Skeletal muscle satellite cell (primary cell): ENCODE data around the gene C16orf87.

Experiments
- H3K27me3 ChIP-seq: 2 replicates; pipeline ENCODE4 v1.7.0; 2013; ENCODE audit warnings: low read length; ENCODE audit not compliant: control insufficient read depth, insufficient read depth
- H3K36me3 ChIP-seq: 2 replicates; pipeline ENCODE4 v1.7.0; 2013; ENCODE audit warnings: mild to moderate bottlenecking, control low read depth, low read length; ENCODE audit not compliant: insufficient read depth
- H3K4me1 ChIP-seq: 2 replicates; pipeline ENCODE4 v1.7.0; 2013; ENCODE audit warnings: low read length; ENCODE audit not compliant: control insufficient read depth, insufficient read depth
- H3K4me2 ChIP-seq: 2 replicates; pipeline ENCODE4 v1.7.0; 2013; ENCODE audit warnings: mild to moderate bottlenecking, low read length
- H3K4me3 ChIP-seq: 2 replicates; pipeline ENCODE4 v1.7.0; 2013; ENCODE audit warnings: low read length
- H3K9ac ChIP-seq: 2 replicates; pipeline ENCODE4 v1.7.0; 2013; ENCODE audit warnings: mild to moderate bottlenecking, low read depth, low read length, moderate library complexity
- H3K9me3 ChIP-seq: replicated peaks from 2 replicates; pipeline ENCODE4 v1.7.0; 2013; ENCODE audit warnings: mild to moderate bottlenecking, control low read depth, low read length

C16orf87 gene

DNA sequence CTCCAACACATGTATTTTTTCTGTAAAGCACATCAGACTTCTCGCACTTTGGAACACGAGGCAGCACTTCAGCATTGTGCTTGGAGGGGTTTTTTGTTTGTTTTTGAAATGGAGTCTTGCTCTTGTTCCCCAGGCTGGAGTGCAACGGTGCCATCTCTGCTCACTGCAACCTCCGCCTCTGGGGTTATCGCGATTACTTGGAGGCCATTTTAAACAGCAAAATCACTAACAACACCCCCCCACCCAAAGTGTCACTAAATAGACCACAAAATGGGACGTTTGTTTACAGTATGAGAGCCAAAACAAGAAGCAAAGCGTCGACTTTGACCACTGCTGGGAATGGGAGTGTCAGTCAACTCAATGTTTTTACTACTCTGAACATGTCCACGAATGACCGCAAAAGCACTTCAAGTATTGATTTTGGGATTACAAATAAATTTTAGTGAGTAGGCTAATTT lies 9.0 kb upstream of the C16orf87 start:
- Histone ChIP-seq H3K9me3 (no peaks in the 10 kb centered on the region), H3K27me3 (peaks cover 7% of the 10 kb centered on the region), H3K36me3 (no peaks in the 10 kb centered on the region), H3K4me1 (no peaks in the 10 kb centered on the region), H3K9ac (no peak overlapping the region), H3K4me3 (no peak overlapping the region), H3K4me2 (no peak overlapping the region)

DNA sequence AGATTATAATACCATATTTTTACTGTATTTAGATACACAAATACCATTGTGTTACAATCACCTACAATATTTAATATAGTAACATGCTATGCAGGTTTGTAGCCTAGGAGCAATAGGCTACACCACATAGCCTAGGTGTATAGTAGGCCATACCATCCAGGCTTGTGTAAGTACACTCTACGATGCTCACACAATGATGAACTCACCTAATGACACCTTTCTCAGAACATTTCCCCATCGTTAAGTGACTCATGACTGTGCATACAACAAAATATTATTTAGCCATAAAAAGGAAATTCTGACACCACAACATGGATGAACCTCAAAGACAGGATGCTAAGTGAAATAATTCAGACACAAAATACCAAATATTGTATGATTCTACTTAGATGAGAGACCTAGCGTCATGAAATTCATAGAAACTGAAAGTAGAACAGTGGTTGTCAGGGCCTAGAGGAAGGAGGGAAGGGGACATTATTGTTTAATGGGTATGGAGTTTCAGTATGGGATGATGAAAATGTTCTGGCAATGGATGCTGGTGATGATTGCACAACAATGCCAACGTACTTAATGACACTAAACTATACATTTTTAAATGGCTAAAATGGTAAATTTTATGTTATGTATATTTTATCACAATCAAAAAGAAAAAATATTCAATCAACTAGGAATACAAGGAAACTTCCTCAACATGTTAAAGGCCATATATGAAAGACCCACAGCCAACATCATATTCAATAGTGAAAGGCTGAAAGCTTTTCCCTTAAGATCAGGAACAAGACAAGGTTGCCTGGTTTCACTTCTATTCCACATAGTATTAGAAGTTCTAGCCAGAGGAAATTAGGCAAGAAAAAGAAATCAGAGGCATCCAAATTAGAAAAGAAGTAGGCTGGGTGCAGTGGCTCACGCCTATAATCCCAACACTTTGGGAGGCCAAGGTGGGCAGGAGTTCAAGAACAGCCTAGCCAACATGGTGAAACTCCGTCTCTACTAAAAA lies 5.9 kb upstream of the C16orf87 start:
- H3K36me3 ChIP-seq, result no peaks in the 10 kb centered on the region
- no peaks in the 10 kb centered on the region for H3K9me3 ChIP-seq

DNA sequence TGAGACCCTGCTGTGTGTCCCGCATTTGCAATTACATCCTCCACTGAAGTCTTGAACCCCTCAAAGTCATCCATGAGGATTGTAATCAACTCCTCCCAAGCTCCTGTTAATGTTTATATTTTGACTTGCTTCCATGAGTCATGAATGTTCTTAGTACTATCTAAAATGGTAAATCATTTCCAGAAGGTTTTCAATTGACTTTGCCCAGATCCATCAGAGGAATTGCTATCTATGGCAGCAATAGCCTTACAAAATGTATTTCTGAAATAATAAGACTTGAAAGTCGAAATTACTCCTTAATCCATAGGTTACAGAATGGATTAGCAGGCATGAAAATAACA lies 2.5 kb upstream of the C16orf87 start:
- no peaks in the 10 kb centered on the region for H3K36me3 ChIP-seq
- H3K4me2 ChIP-seq, result no peak overlapping the region
- H3K9me3 ChIP-seq, result no peaks in the 10 kb centered on the region
- H3K9ac ChIP-seq, result no peak overlapping the region
- H3K4me3 ChIP-seq, result no peak overlapping the region
- peaks cover 5% of the 10 kb centered on the region for H3K4me1 ChIP-seq
- no peaks in the 10 kb centered on the region for H3K27me3 ChIP-seq

More for the DNA sequence above, 5.9 kb upstream of the C16orf87 start:
- Histone ChIP-seq H3K4me3 (no peak overlapping the region), H3K27me3 (no peaks in the 10 kb centered on the region), H3K4me1 (no peaks in the 10 kb centered on the region), H3K4me2 (no peak overlapping the region), H3K9ac (no peak overlapping the region)

DNA sequence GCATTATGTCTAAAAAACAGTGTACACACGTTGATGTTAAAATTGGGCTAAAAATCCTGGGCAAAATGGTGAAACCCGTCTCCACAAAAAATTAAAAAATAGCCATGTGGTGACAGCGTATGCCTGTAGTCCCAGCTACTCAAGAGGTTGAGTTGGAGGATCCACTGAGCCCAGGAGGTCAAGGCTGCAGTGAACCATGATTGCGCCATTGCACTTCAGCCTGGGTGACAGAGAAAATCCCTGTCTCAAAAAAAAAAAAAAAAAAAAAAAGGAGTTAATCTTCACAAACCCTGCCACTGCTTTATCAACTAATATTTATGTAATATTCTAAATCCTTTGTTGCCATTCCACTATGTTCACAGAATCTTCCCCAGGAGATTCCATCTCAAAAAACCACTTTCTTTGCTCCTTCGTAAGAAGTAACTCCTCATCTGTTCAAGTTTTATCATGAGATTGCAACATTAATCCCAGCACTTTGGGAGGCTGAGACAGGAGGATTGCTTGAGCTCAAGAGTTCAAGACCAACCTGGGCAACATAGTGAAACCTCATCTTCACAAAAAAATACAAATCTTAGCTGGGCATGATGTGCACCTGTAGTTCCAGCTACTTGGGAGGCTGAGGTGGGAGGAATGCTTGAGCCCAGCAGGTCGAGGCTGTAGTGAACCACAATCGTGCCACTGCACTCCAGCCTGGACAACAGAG lies 1.9 kb upstream of the C16orf87 start:
- H3K9ac ChIP-seq, result no peak overlapping the region
- no peaks in the 10 kb centered on the region for H3K36me3 ChIP-seq
- no peak overlapping the region for H3K4me3 ChIP-seq
- H3K4me2 ChIP-seq, result no peak overlapping the region
- no peaks in the 10 kb centered on the region for H3K27me3 ChIP-seq
- H3K9me3 ChIP-seq, result no peaks in the 10 kb centered on the region
- peaks cover 5% of the 10 kb centered on the region for H3K4me1 ChIP-seq

DNA sequence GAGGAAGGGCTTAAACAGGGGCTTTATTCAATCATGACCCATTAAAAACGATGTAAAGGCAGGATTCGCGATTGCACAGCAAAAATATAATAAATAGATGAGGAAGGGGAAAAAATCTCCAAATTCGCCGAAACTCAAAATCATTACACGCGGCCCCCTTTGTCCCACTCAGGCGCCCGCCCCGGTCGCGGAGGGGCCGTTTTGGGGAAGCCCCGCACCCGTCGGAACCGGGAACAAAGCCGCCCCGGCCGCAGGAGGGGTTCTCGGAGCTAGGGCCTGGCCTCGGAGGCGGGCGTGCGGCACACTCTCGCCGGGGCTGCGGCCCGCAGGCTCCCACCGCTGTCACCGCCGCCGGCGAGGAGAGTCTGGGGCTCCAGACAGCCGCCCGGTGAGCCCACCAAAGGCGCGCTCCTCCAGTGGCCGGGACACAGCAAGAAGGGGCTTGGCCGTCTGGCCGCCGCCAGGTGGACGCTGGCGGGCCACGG lies 521 bp downstream of the C16orf87 start:
- peak overlapping the region; percentile 85 for H3K4me2 ChIP-seq
- H3K27me3 ChIP-seq, result no peaks in the 10 kb centered on the region
- peak overlapping the region; percentile 92 for H3K4me3 ChIP-seq
- no peaks in the 10 kb centered on the region for H3K9me3 ChIP-seq
- H3K36me3 ChIP-seq, result no peaks in the 10 kb centered on the region
- peaks cover 15% of the 10 kb centered on the region for H3K4me1 ChIP-seq
- peak overlapping the region; percentile 94 for H3K9ac ChIP-seq

DNA sequence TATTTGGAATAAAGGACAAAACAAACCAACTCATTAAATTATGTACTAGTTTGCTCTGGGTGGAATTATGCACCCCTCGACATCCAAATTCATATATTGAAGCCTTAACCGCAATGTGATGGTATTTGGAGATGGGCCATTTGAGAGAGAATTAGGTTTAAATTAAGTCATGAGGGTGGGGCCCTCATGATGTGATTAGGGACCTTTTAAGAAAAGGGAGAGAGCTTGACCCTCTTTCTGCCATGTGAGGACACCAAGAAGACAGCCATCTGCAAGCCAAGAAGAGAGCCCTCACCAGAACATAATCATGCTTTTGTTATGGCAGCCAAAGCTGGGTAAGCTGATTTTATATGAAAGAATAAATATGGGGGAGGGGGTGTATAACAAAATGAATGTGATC lies 2.0 kb downstream of the C16orf87 start:
- Histone ChIP-seq H3K36me3 (no peaks in the 10 kb centered on the region), H3K4me3 (peak overlapping the region; percentile 92), H3K4me1 (peaks cover 15% of the 10 kb centered on the region), H3K27me3 (no peaks in the 10 kb centered on the region), H3K9me3 (no peaks in the 10 kb centered on the region), H3K4me2 (peak overlapping the region; percentile 85), H3K9ac (peak overlapping the region; percentile 94)

DNA sequence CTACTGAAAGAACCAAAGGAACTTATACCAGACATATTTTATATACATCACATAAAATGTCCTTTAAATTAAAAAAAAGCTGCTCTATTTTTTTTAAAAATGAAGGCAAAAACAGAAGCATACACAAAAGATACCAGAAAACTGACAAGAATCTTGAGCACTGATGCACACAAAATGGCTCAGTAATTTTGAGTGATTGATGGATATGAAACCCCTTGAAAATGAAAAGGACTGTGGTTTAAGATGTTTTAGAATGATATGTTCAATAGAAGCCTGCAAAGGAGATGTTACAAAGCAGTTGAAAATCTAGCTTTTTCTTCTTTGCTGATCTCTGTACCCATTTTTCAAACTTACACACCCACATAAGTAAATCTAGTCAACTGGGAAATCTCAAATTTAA lies 2.7 kb downstream of the C16orf87 start:
- peaks cover 4% of the 10 kb centered on the region for H3K36me3 ChIP-seq
- no peak overlapping the region for H3K4me3 ChIP-seq
- H3K27me3 ChIP-seq, result no peaks in the 10 kb centered on the region
- H3K9me3 ChIP-seq, result no peaks in the 10 kb centered on the region
- H3K4me2 ChIP-seq, result no peak overlapping the region
- H3K9ac ChIP-seq, result no peak overlapping the region
- H3K4me1 ChIP-seq, result peaks cover 15% of the 10 kb centered on the region

DNA sequence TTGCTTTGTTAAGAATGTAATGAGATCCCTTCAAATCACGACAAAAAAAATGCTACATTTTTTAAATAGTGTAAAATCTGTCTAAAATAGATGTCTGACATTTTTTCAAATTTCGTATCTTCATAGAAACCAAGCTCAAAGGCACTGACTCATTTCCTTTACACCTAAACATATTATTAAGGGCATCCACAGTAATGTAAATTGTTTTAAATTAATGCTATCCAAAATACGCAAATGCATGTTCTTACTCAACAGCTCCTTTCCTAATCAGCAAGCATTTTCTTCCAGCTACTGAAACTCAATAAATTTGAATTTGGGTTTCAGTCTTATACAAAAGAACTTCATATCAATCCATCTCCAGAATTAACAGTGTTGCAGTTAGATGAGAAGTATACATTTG lies 4.3 kb downstream of the C16orf87 start:
- peak overlapping the region; percentile 25 for H3K4me2 ChIP-seq
- peaks cover 28% of the 10 kb centered on the region for H3K4me1 ChIP-seq
- H3K36me3 ChIP-seq, result peaks cover 7% of the 10 kb centered on the region
- no peaks in the 10 kb centered on the region for H3K27me3 ChIP-seq
- H3K4me3 ChIP-seq, result no peak overlapping the region
- no peak overlapping the region for H3K9ac ChIP-seq
- H3K9me3 ChIP-seq, result no peaks in the 10 kb centered on the region

DNA sequence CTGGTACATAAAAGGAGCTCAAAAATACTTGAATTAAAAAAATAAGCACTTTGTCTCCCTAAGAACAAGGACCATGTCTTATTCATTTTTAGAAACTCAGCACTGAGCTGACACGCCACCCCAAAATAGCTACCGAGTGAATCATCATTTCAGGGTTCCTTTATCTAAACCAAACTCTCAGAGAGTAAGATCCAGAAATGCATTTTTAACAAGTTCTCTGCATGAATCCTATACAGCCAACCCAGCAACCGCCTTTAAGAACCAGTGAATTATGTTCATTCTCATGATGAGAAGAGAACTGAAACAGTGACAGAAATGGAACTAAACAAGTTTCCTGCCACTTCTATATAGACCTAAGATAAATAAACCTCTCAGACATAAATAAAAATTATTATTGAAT lies 8.7 kb downstream of the C16orf87 start:
- Histone ChIP-seq H3K4me3 (no peak overlapping the region), H3K36me3 (peaks cover 7% of the 10 kb centered on the region), H3K9ac (no peak overlapping the region), H3K9me3 (no peaks in the 10 kb centered on the region), H3K27me3 (no peaks in the 10 kb centered on the region), H3K4me2 (peak overlapping the region; percentile 20), H3K4me1 (peaks cover 29% of the 10 kb centered on the region)

DNA sequence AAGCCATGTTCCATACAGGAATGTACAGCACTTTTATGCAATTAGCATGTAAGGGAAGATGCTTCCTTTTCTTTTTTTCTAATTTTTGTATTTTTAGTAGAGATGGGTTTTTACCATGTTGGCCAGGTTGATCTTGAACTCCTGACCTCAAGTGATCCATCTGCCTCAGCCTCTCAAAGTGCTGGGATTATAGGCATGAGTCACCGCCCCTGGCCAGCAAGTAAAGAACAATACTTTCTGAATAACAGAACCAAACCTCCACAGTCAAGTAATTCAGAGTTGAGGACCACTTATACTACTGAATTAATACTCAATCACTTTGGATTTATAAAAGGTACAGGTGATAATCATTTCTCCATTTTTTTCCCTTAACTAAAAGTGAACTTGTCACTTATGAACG lies 13.0 kb downstream of the C16orf87 start:
- Histone ChIP-seq H3K4me1 (peaks cover 18% of the 10 kb centered on the region), H3K9ac (no peak overlapping the region), H3K4me2 (no peak overlapping the region), H3K36me3 (peaks cover under 1% of the 10 kb centered on the region), H3K27me3 (no peaks in the 10 kb centered on the region), H3K4me3 (no peak overlapping the region), H3K9me3 (peaks cover 4% of the 10 kb centered on the region)

DNA sequence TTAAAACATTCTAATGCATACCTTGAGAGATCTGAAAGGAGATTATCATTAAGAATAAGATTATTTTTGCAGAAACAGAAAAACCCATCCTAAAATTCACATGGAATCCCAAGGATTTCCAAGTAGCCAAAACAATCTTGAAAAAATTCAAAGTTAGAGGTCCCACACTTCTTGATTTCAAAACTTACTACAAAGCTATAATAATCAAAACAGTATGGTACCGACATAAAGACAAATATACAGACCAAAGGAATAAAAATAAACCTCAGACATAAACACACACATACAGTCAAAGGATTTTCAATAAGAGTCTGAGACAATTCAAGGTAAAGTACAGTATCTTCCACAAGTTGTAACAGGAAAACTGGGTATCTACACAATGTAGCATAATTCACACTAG lies 16.2 kb downstream of the C16orf87 start:
- H3K9me3 ChIP-seq, result peaks cover 4% of the 10 kb centered on the region
- no peak overlapping the region for H3K4me3 ChIP-seq
- no peaks in the 10 kb centered on the region for H3K36me3 ChIP-seq
- H3K4me2 ChIP-seq, result no peak overlapping the region
- peaks cover 6% of the 10 kb centered on the region for H3K4me1 ChIP-seq
- H3K27me3 ChIP-seq, result no peaks in the 10 kb centered on the region
- H3K9ac ChIP-seq, result no peak overlapping the region
